Measurements from ENCODE around the gene PXDN.

Gene PXDN

GRCh38 chr2:1584051-1584531 is 160.2 kb downstream of the PXDN start:
- no peak for DNase-seq (ENCODE audit: low read depth in 2 of 2)

DNA sequence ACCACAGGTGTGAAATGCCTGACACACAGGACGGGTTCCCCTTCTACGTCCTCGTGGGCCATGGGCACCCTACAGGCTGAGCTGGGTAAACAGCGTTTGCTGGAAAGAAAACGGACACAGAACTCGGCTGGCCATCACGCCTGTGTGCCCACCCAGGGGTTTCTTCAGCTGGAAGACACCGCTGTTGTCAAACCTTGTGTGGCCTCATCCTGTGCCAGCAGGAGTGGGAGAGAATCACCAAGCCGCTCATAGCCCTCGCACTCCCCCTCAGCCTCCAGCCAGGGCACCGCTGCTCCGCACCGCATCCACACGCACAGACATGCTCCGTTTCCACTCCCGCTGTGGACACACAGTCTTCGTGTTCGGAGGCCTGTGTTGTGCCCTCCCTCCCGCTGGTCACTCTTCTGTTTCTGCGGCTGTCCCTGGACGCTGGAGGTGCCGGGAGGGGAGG is 161.4 kb downstream of the PXDN start:
- DNase-seq (ENCODE audit: low read depth in 2 of 2): no peak

DNA sequence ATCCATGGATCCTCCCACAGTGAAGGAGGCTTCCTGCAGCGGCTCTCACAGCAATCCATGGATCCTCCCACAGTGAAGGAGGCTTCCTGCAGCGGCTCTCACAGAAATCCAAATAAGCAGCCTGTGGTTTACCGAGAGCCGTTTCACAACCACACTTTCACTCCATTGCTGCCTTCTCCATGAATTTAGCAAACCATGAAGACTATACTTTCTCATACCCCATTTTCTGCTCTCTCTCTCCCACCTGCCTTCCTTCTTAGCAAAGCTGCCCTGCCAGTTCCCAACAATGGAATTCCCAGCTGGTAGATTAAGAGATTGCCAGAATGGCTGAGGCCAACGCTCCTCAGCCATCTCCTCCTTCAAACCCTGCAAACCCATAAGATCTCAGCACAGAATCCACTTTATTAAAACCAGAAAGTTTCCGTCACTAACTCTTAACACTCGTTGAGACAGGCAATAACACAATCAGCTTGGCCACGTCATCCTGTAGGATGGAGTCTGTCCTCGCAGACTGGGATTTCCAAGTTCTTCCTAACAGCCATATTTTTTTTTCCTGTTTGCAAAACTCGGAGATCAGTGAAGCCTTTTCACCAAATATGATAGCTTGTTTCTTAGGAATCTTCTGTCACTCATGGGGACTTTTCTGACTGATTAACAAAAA is 162.2 kb downstream of the PXDN start:
- no peak for DNase-seq (ENCODE audit: low read depth in 2 of 2)
